Stimulated activated memory B cell treated with anti-CD40 and anti-IgM and Interleukin-4, amounts not matched to agents 10 μg/mL and 1 μg/mL and 100 μg/mL, for 72 hours (primary cell): Measurements from ENCODE around the gene FNIP2.

Experiments
- ATAC-seq: fragments of 150-1000 bp; cut with Tn5 transposase; 2 replicates; pipeline ENCODE4 v1.10.0; 2021
- H3K27ac Mint-ChIP-seq: one replicate; pipeline ENCODE4 v1.8.0; 2022; ENCODE audit warnings: mild to moderate bottlenecking, mixed read lengths
- H3K27me3 Mint-ChIP-seq: one replicate; pipeline ENCODE4 v1.8.0; 2022; ENCODE audit warnings: mixed read lengths
- H3K36me3 Mint-ChIP-seq: one replicate; pipeline ENCODE4 v1.8.0; 2022; ENCODE audit warnings: mixed read lengths
- H3K4me1 Mint-ChIP-seq: one replicate; pipeline ENCODE4 v1.8.0; 2022; ENCODE audit warnings: mixed read lengths
- H3K4me3 Mint-ChIP-seq: one replicate; pipeline ENCODE4 v1.8.0; 2022; ENCODE audit warnings: mild to moderate bottlenecking, moderate library complexity, mixed read lengths
- H3K9me3 Mint-ChIP-seq: one replicate; pipeline ENCODE4 v1.8.0; 2022; ENCODE audit warnings: mixed read lengths

The FNIP2 gene

GRCh38 chr4:158811704-158812103 is 42.9 kb downstream of the FNIP2 start:
- no peak for ATAC-seq
- Mint-ChIP-seq H3K4me1 (peaks cover 32% of the 10 kb centered on the region), H3K27me3 (peaks cover 86% of the 10 kb centered on the region), H3K9me3 (peaks cover 5% of the 10 kb centered on the region), H3K36me3 (peaks cover 6% of the 10 kb centered on the region), H3K4me3 (no peak overlapping the region), H3K27ac (no peak overlapping the region)

GRCh38 chr4:158812133-158812532 is 43.3 kb downstream of the FNIP2 start:
- peaks cover 6% of the 10 kb centered on the region for H3K36me3 Mint-ChIP-seq
- peaks cover 5% of the 10 kb centered on the region for H3K9me3 Mint-ChIP-seq
- H3K4me1 Mint-ChIP-seq, result peaks cover 36% of the 10 kb centered on the region
- H3K27me3 Mint-ChIP-seq, result peaks cover 89% of the 10 kb centered on the region
- H3K4me3 Mint-ChIP-seq, result no peak overlapping the region
- no peak for ATAC-seq
- no peak overlapping the region for H3K27ac Mint-ChIP-seq

GRCh38 chr4:158812543-158812942 is 43.7 kb downstream of the FNIP2 start:
- H3K4me1 Mint-ChIP-seq, result peaks cover 38% of the 10 kb centered on the region
- no peak for ATAC-seq
- H3K4me3 Mint-ChIP-seq, result no peak overlapping the region
- peaks cover 4% of the 10 kb centered on the region for H3K9me3 Mint-ChIP-seq
- H3K27ac Mint-ChIP-seq, result no peak overlapping the region
- peaks cover 6% of the 10 kb centered on the region for H3K36me3 Mint-ChIP-seq
- H3K27me3 Mint-ChIP-seq, result peaks cover 89% of the 10 kb centered on the region

GRCh38 chr4:158813113-158813512 is 44.3 kb downstream of the FNIP2 start:
- Mint-ChIP-seq H3K27me3 (peaks cover 89% of the 10 kb centered on the region), H3K4me1 (peaks cover 42% of the 10 kb centered on the region), H3K9me3 (peaks cover 2% of the 10 kb centered on the region), H3K4me3 (no peak overlapping the region), H3K36me3 (peaks cover 6% of the 10 kb centered on the region), H3K27ac (no peak overlapping the region)
- no peak for ATAC-seq

GRCh38 chr4:158814207-158814606 is 45.4 kb downstream of the FNIP2 start:
- no peak overlapping the region for H3K4me3 Mint-ChIP-seq
- peaks cover 35% of the 10 kb centered on the region for H3K4me1 Mint-ChIP-seq
- ATAC-seq, result no peak
- H3K9me3 Mint-ChIP-seq, result peaks cover 2% of the 10 kb centered on the region
- no peak overlapping the region for H3K27ac Mint-ChIP-seq
- H3K36me3 Mint-ChIP-seq, result no peaks in the 10 kb centered on the region
- peaks cover 84% of the 10 kb centered on the region for H3K27me3 Mint-ChIP-seq

GRCh38 chr4:158814636-158815330 is 46.0 kb downstream of the FNIP2 start:
- ATAC-seq, result no peak
- Mint-ChIP-seq H3K4me3 (no peak overlapping the region), H3K27ac (no peak overlapping the region), H3K27me3 (peaks cover 86% of the 10 kb centered on the region), H3K4me1 (peaks cover 29% of the 10 kb centered on the region), H3K9me3 (peaks cover 2% of the 10 kb centered on the region), H3K36me3 (no peaks in the 10 kb centered on the region)

- H3K4me3 Mint-ChIP-seq, result no peak overlapping the region
- no peak for ATAC-seq
- peaks cover 2% of the 10 kb centered on the region for H3K9me3 Mint-ChIP-seq
- no peak overlapping the region for H3K27ac Mint-ChIP-seq
- H3K36me3 Mint-ChIP-seq, result no peaks in the 10 kb centered on the region
- peaks cover 14% of the 10 kb centered on the region for H3K4me1 Mint-ChIP-seq
- H3K27me3 Mint-ChIP-seq, result peaks cover 92% of the 10 kb centered on the region
These were observed 48.1 kb downstream of the FNIP2 start for GRCh38 chr4:158816955-158817354.

GRCh38 chr4:158817562-158818296 is 48.9 kb downstream of the FNIP2 start:
- peaks cover 13% of the 10 kb centered on the region for H3K4me1 Mint-ChIP-seq
- no peaks in the 10 kb centered on the region for H3K36me3 Mint-ChIP-seq
- ATAC-seq, result peak; percentile 67

GRCh38 chr4:158818560-158819140 is 49.8 kb downstream of the FNIP2 start:
- Mint-ChIP-seq H3K4me3 (no peak overlapping the region), H3K27ac (no peak overlapping the region)
- ATAC-seq, result no peak

More at GRCh38 chr4:158817562-158818296, 48.9 kb downstream of the FNIP2 start:
- Mint-ChIP-seq H3K9me3 (peaks cover 2% of the 10 kb centered on the region), H3K27ac (no peak overlapping the region), H3K27me3 (peaks cover 84% of the 10 kb centered on the region), H3K4me3 (no peak overlapping the region)

GRCh38 chr4:158819942-158820786 is 51.3 kb downstream of the FNIP2 start:
- peaks cover 81% of the 10 kb centered on the region for H3K27me3 Mint-ChIP-seq
- H3K4me1 Mint-ChIP-seq, result peaks cover 13% of the 10 kb centered on the region
- no peak overlapping the region for H3K27ac Mint-ChIP-seq
- ATAC-seq, result no peak
- H3K4me3 Mint-ChIP-seq, result no peak overlapping the region
- no peaks in the 10 kb centered on the region for H3K36me3 Mint-ChIP-seq
- H3K9me3 Mint-ChIP-seq, result no peaks in the 10 kb centered on the region

More at GRCh38 chr4:158818560-158819140, 49.8 kb downstream of the FNIP2 start:
- no peaks in the 10 kb centered on the region for H3K36me3 Mint-ChIP-seq
- peaks cover 13% of the 10 kb centered on the region for H3K4me1 Mint-ChIP-seq
- H3K27me3 Mint-ChIP-seq, result peaks cover 81% of the 10 kb centered on the region
- peaks cover 1% of the 10 kb centered on the region for H3K9me3 Mint-ChIP-seq

GRCh38 chr4:158821228-158821971 is 52.6 kb downstream of the FNIP2 start:
- Mint-ChIP-seq H3K9me3 (no peaks in the 10 kb centered on the region), H3K27ac (no peak overlapping the region), H3K4me3 (no peak overlapping the region), H3K4me1 (peaks cover 13% of the 10 kb centered on the region), H3K27me3 (peaks cover 81% of the 10 kb centered on the region), H3K36me3 (no peaks in the 10 kb centered on the region)
- ATAC-seq, result peak; percentile 71

GRCh38 chr4:158822348-158822747 is 53.5 kb downstream of the FNIP2 start:
- no peak overlapping the region for H3K27ac Mint-ChIP-seq

GRCh38 chr4:158823461-158823873 is 54.6 kb downstream of the FNIP2 start:
- ATAC-seq, result no peak
- Mint-ChIP-seq H3K4me3 (no peak overlapping the region), H3K9me3 (no peaks in the 10 kb centered on the region), H3K27ac (no peak overlapping the region), H3K27me3 (peaks cover 69% of the 10 kb centered on the region), H3K36me3 (no peaks in the 10 kb centered on the region), H3K4me1 (no peaks in the 10 kb centered on the region)

More at GRCh38 chr4:158822348-158822747, 53.5 kb downstream of the FNIP2 start:
- Mint-ChIP-seq H3K4me1 (peaks cover 6% of the 10 kb centered on the region), H3K36me3 (no peaks in the 10 kb centered on the region), H3K27me3 (peaks cover 80% of the 10 kb centered on the region), H3K9me3 (no peaks in the 10 kb centered on the region), H3K4me3 (no peak overlapping the region)
- ATAC-seq, result no peak
